Measurements from ENCODE around the gene LAMA3.

Gene LAMA3

DNA sequence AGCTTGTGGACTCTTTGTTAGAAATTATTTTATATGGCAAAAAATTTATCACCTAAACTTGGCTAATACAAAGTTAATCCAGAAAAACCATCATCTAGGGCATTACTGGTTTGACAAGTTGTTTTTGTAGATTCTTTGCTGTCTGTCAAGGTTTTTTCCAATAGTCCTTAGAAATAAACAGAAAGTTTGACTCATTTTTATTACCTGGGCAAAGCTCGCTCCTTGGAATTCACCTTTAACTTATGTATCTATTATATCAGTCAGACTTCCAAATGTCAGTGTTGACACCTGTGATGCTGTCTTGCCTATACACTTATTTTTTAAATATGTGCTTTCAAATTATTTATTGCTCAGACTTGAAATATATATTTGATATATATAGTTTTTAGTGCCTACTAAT lies 21.7 kb downstream of the LAMA3 start:
- Histone ChIP-seq H3K4me1 (ENCODE audit: control insufficient read depth, insufficient read depth, low read length) (no peaks in the 10 kb centered on the region), H3K4me3 (ENCODE audit: low read depth, low read length) (no peak overlapping the region), H3K9me3 (ENCODE audit: control insufficient read depth, insufficient read depth, low read depth, low read length) (no peaks in the 10 kb centered on the region), H3K27ac (ENCODE audit: extremely low read depth, low read depth, low read length) (no peak overlapping the region), H3K36me3 (ENCODE audit: control insufficient read depth in 2 of 2, insufficient read depth in 1 of 2, low read length in 2 of 2) (no peaks in the 10 kb centered on the region; a peak in 1 of 3 replicates)
- TF ChIP-seq ZNF785 (tag by site-specific recombination; IDR thresholded peaks at IDR 0.05) (no peak), ZNF112 (tag by site-specific recombination; IDR thresholded peaks at IDR 0.05) (no peak), ZFP37 (tag by site-specific recombination; IDR thresholded peaks at IDR 0.05) (no peak), ZNF791 (tag by site-specific recombination; IDR thresholded peaks at IDR 0.05) (no peak)
- CTCF ChIA-PET: interaction anchor here (0.6 to 3.0 kb wide), 5 partner anchors 9 to 208 kb away, joined by 3 to 16 read pairs (median 3); no protein-coding TSS in a partner anchor
- POLR2A ChIA-PET: no interaction called here

- Histone ChIP-seq H3K27ac (ENCODE audit: extremely low read depth, low read depth, low read length) (no peak overlapping the region), H3K9me3 (ENCODE audit: control insufficient read depth, insufficient read depth, low read depth, low read length) (no peaks in the 10 kb centered on the region), H3K4me3 (ENCODE audit: low read depth, low read length) (no peak overlapping the region), H3K4me1 (ENCODE audit: control insufficient read depth, insufficient read depth, low read length) (no peaks in the 10 kb centered on the region), H3K36me3 (ENCODE audit: control insufficient read depth in 2 of 2, insufficient read depth in 1 of 2, low read length in 2 of 2) (no peaks in the 10 kb centered on the region; a peak in 1 of 3 replicates)
- ChIA-PET POLR2A (no interaction called here), CTCF (interaction anchor here (0.6 to 3.0 kb wide), 6 partner anchors 8 to 223 kb away, joined by 3 to 16 read pairs (median 4); no protein-coding TSS in a partner anchor)
- TF ChIP-seq ZNF585B (tag by site-specific recombination; IDR thresholded peaks at IDR 0.05): no peak
- TF ChIP-seq, protein P1, sequence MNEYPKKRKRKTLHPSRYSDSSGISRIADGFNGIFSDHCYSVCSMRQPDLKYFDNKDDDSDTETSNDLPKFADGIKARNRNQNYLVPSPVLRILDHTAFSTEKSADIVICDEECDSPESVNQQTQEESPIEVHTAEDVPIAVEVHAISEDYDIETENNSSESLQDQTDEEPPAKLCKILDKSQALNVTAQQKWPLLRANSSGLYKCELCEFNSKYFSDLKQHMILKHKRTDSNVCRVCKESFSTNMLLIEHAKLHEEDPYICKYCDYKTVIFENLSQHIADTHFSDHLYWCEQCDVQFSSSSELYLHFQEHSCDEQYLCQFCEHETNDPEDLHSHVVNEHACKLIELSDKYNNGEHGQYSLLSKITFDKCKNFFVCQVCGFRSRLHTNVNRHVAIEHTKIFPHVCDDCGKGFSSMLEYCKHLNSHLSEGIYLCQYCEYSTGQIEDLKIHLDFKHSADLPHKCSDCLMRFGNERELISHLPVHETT (tag by site-specific recombination; IDR thresholded peaks at IDR 0.05): no peak
- TF ChIP-seq, protein P2, sequence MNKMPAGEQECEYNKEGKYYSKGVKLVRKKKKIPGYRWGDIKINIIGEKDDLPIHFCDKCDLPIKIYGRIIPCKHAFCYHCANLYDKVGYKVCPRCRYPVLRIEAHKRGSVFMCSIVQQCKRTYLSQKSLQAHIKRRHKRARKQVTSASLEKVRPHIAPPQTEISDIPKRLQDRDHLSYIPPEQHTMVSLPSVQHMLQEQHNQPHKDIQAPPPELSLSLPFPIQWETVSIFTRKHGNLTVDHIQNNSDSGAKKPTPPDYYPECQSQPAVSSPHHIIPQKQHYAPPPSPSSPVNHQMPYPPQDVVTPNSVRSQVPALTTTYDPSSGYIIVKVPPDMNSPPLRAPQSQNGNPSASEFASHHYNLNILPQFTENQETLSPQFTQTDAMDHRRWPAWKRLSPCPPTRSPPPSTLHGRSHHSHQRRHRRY (tag by site-specific recombination; IDR thresholded peaks at IDR 0.05): no peak
- TF ChIP-seq ZSCAN23 (tag by site-specific recombination; IDR thresholded peaks at IDR 0.05): no peak
- TF ChIP-seq, protein P3, sequence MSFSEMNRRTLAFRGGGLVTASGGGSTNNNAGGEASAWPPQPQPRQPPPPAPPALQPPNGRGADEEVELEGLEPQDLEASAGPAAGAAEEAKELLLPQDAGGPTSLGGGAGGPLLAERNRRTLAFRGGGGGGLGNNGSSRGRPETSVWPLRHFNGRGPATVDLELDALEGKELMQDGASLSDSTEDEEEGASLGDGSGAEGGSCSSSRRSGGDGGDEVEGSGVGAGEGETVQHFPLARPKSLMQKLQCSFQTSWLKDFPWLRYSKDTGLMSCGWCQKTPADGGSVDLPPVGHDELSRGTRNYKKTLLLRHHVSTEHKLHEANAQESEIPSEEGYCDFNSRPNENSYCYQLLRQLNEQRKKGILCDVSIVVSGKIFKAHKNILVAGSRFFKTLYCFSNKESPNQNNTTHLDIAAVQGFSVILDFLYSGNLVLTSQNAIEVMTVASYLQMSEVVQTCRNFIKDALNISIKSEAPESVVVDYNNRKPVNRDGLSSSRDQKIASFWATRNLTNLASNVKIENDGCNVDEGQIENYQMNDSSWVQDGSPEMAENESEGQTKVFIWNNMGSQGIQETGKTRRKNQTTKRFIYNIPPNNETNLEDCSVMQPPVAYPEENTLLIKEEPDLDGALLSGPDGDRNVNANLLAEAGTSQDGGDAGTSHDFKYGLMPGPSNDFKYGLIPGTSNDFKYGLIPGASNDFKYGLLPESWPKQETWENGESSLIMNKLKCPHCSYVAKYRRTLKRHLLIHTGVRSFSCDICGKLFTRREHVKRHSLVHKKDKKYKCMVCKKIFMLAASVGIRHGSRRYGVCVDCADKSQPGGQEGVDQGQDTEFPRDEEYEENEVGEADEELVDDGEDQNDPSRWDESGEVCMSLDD (tag by site-specific recombination; IDR thresholded peaks at IDR 0.05): no peak
These were observed 22.2 kb downstream of the LAMA3 start for GRCh38 chr18:23711426-23711825.

- TF ChIP-seq ZBTB49 (tag by site-specific recombination; IDR thresholded peaks at IDR 0.05; ENCODE audit: low read depth): no peak
- TF ChIP-seq, protein P2 (tag by site-specific recombination; IDR thresholded peaks at IDR 0.05): no peak
- TF ChIP-seq SP2 (tag by site-specific recombination; IDR thresholded peaks at IDR 0.05): no peak
- no peak for TF ChIP-seq ZNF169 (tag by site-specific recombination; IDR thresholded peaks at IDR 0.05)
- TF ChIP-seq ZNF202 (tag by site-specific recombination; IDR thresholded peaks at IDR 0.05; ENCODE audit: borderline replicate concordance): no peak
- TF ChIP-seq, protein P4, sequence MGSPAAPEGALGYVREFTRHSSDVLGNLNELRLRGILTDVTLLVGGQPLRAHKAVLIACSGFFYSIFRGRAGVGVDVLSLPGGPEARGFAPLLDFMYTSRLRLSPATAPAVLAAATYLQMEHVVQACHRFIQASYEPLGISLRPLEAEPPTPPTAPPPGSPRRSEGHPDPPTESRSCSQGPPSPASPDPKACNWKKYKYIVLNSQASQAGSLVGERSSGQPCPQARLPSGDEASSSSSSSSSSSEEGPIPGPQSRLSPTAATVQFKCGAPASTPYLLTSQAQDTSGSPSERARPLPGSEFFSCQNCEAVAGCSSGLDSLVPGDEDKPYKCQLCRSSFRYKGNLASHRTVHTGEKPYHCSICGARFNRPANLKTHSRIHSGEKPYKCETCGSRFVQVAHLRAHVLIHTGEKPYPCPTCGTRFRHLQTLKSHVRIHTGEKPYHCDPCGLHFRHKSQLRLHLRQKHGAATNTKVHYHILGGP (tag by site-specific recombination; IDR thresholded peaks at IDR 0.05): no peak
- TF ChIP-seq HIC1 (tag by site-specific recombination; IDR thresholded peaks at IDR 0.05): no peak
- ChIA-PET POLR2A (no interaction called here), CTCF (interaction anchor here (0.7 to 3.0 kb wide), 2 partner anchors 10 to 124 kb away, joined by 5 to 16 read pairs; no protein-coding TSS in a partner anchor)
- Histone ChIP-seq H3K4me1 (ENCODE audit: control insufficient read depth, insufficient read depth, low read length) (no peaks in the 10 kb centered on the region), H3K4me3 (ENCODE audit: low read depth, low read length) (no peak overlapping the region), H3K9me3 (ENCODE audit: control insufficient read depth, insufficient read depth, low read depth, low read length) (no peaks in the 10 kb centered on the region), H3K36me3 (ENCODE audit: control insufficient read depth in 2 of 2, insufficient read depth in 1 of 2, low read length in 2 of 2) (no peaks in the 10 kb centered on the region; a peak in 1 of 3 replicates), H3K27ac (ENCODE audit: extremely low read depth, low read depth, low read length) (no peak overlapping the region)
These were observed 23.2 kb downstream of the LAMA3 start for GRCh38 chr18:23712445-23712844.
